SK-N-SH (cell line): ENCODE results near the gene GALNT18. TPM values are rescaled to one million over a fixed set of nuclear protein-coding genes. Genes with fewer than 3 reads are reported as not detected.

ENCODE experiments used
- CTCF ChIA-PET: fragments of 300-600, 350-600 bp; formaldehyde crosslinking; extraction: SDS; loops from one replicate; lab custom pipeline; 2021; lab: Yijun Ruan, JAX
- POLR2A ChIA-PET: fragments of 350-600 bp; sonication (Branson Sonifier 250); formaldehyde crosslinking; extraction: SDS; loops from one replicate; lab custom pipeline; 2020; ENCODE audit warnings: antibody characterized with exemption, inconsistent platforms; lab: Yijun Ruan, JAX
- DNase-seq: peaks from one replicate; pipeline ENCODE4 v3.0.0; 2012
- H2AFZ ChIP-seq: fragments of 200-600 bp; sonication (generic); 2 replicates; pipeline ENCODE4 v1.8.1; 2016; ENCODE audit warnings: antibody characterized with exemption, mild to moderate bottlenecking, low read depth
- H3F3A ChIP-seq: fragments of 200-600 bp; sonication (generic); replicated peaks from 2 replicates; pipeline ENCODE3; 2016; ENCODE audit warnings: antibody characterized with exemption, mild to moderate bottlenecking; ENCODE audit not compliant: insufficient read depth
- H3K27ac ChIP-seq, 2 experiments: fragments of 200-500 bp in 1 of 2; fragments of 200-600 bp in 1 of 2; sonication (Bioruptor generic) in 1 of 2; sonication (generic), shearing (Covaris generic) in 1 of 2; 2 replicates each; pipeline versions ENCODE4 v1.5.1 to v1.6.1; 2014 to 2016; ENCODE audit warnings: low read depth in 2 of 2, inconsistent platforms in 1 of 2, low read length in 1 of 2, mild to moderate bottlenecking in 1 of 2, mixed read lengths in 1 of 2
- H3K27me3 ChIP-seq: fragments of 200-600 bp; sonication (generic), shearing (Covaris generic); 2 replicates; pipeline ENCODE4 v1.6.1; 2016; ENCODE audit warnings: mixed run types; ENCODE audit not compliant: insufficient read depth
- H3K36me3 ChIP-seq, 2 experiments: fragments of 200-500 bp in 1 of 2; fragments of 200-600 bp in 1 of 2; sonication (Bioruptor generic) in 1 of 2; sonication (generic) in 1 of 2; replicated peaks in 1 of 2; 2 replicates each; pipeline versions ENCODE3 to v1.5.1; 2014 to 2016; ENCODE audit warnings: low read length in 1 of 2, mild to moderate bottlenecking in 1 of 2; ENCODE audit not compliant: insufficient read depth in 2 of 2, control insufficient read depth in 1 of 2
- H3K4me1 ChIP-seq, 2 experiments: fragments of 200-500 bp in 1 of 2; fragments of 200-600 bp in 1 of 2; sonication (Bioruptor generic) in 1 of 2; sonication (generic), shearing (Covaris generic) in 1 of 2; 2 replicates each; pipeline versions ENCODE4 v1.5.1 to v1.6.1; 2014 to 2016; ENCODE audit warnings: low read depth in 1 of 2, low read length in 1 of 2, mixed run types in 1 of 2; ENCODE audit not compliant: insufficient read depth in 2 of 2, control insufficient read depth in 1 of 2
- H3K4me2 ChIP-seq: fragments of 200-600 bp; sonication (generic), shearing (Covaris generic); 2 replicates; pipeline ENCODE4 v1.6.1; 2017; ENCODE audit warnings: mixed run types
- H3K4me3 ChIP-seq, 2 experiments: fragments of 200-500 bp in 1 of 2; fragments of 200-600 bp in 1 of 2; sonication (Bioruptor generic) in 1 of 2; sonication (generic), shearing (Covaris generic) in 1 of 2; 2 replicates each; pipeline versions ENCODE4 v1.5.1 to v1.8.1; 2014 to 2016; ENCODE audit warnings: low read depth in 2 of 2, inconsistent platforms in 1 of 2, low read length in 1 of 2, mild to moderate bottlenecking in 1 of 2, mixed read lengths in 1 of 2, moderate library complexity in 1 of 2
- H3K79me2 ChIP-seq: fragments of 200-600 bp; sonication (generic); 2 replicates; pipeline ENCODE4 v1.8.1; 2017; ENCODE audit warnings: mild to moderate bottlenecking; ENCODE audit not compliant: insufficient read depth
- H3K9ac ChIP-seq: fragments of 200-600 bp; sonication (generic); 2 replicates; pipeline ENCODE4 v1.6.1; 2017; ENCODE audit warnings: mixed run types
- H3K9me2 ChIP-seq: fragments of 200-600 bp; sonication (generic); 2 replicates; pipeline ENCODE4 v1.6.1; 2017; ENCODE audit warnings: mixed run types
- H3K9me3 ChIP-seq: fragments of 200-600 bp; sonication (generic); 2 replicates; pipeline ENCODE4 v1.6.1; 2017; ENCODE audit warnings: mixed run types, mild to moderate bottlenecking, moderate library complexity
- H4K20me1 ChIP-seq: fragments of 200-600 bp; sonication (generic); 2 replicates; pipeline ENCODE4 v1.6.1; 2017; ENCODE audit warnings: mild to moderate bottlenecking, mixed run types; ENCODE audit not compliant: insufficient read depth
- NFIC ChIP-seq: IDR thresholded peaks from 2 replicates; pipeline ENCODE4 v1.4.0; 2012; ENCODE audit warnings: borderline replicate concordance
- RAD21 ChIP-seq: IDR thresholded peaks from 2 replicates; pipeline ENCODE4 v1.6.1; 2012; ENCODE audit warnings: mild to moderate bottlenecking, low read length
- SMC3 ChIP-seq: IDR thresholded peaks from 2 replicates; pipeline ENCODE4 v1.6.1; 2012; ENCODE audit warnings: low read depth, low read length, improper control_type of control experiment
- WGBS: methylation state at CpG from one replicate; pipeline ENCODE4 v1.1.6; 2017; ENCODE audit warnings: low lambda C conversion rate; 5-methylcytosine and 5-hydroxymethylcytosine counted together
- polyA plus RNA-seq, 3 experiments: library from polyadenylated mRNA; depleted of rRNA; stranded (reverse); fragments of >200 nt; gene quantifications; 2 replicates each; pipeline ENCODE4 v1.2.3, GENCODE V29; 2012
- TF ChIP-seq, protein P1 (sequence below): IDR thresholded peaks from 2 replicates; pipeline ENCODE4 v1.6.1; 2012; ENCODE audit warnings: mild to moderate bottlenecking, low read depth, low read length, moderate library complexity
- TF ChIP-seq, protein P2 (sequence below): IDR thresholded peaks from 2 replicates; pipeline ENCODE4 v1.4.0; 2012; ENCODE audit warnings: low read depth, borderline replicate concordance

GALNT18 gene
- polyA plus RNA-seq, 1 of the 3 experiments (the other 2 are of a cell fraction): 0.64 TPM

DNA sequence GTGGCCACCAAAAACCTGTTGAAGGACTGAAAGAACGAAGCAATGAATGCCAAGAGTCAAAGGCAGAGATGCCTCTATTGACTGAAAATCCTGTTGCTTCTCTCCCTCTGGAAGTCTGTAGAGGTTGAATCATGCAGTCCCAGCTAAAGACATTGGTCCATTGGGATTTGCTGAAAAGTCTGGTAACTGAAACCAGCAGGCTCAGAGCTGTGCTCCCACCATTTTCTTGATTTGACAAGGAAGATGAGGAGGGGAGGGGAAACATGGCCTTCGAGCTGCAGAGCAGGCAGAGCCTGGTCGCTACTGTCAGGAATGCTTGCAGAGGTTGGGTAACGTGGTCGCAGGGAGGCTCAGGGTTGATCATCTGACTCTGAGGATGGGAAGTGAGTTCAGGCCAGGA, 196.0 kb downstream of the GALNT18 start:
- Histone ChIP-seq H2AFZ (no peak overlapping the region), H3K9me2 (no peaks in the 10 kb centered on the region), H3K79me2 (no peaks in the 10 kb centered on the region), H3K27ac (no peak overlapping the region), H3K4me2 (no peak overlapping the region), H3K36me3 (no peaks in the 10 kb centered on the region), H3K9me3 (no peaks in the 10 kb centered on the region), H4K20me1 (no peaks in the 10 kb centered on the region), H3K4me1 (peaks cover 0 to 13% of the 10 kb centered on the region in 2 experiments; a peak in 1 of 4 replicates), H3K27me3 (no peaks in the 10 kb centered on the region), H3F3A (no peaks in the 10 kb centered on the region), H3K9ac (no peak overlapping the region), H3K4me3 (no peak overlapping the region)
- POLR2A ChIA-PET: no interaction called here
- no peak for TF ChIP-seq NFIC
- TF ChIP-seq, protein P1, sequence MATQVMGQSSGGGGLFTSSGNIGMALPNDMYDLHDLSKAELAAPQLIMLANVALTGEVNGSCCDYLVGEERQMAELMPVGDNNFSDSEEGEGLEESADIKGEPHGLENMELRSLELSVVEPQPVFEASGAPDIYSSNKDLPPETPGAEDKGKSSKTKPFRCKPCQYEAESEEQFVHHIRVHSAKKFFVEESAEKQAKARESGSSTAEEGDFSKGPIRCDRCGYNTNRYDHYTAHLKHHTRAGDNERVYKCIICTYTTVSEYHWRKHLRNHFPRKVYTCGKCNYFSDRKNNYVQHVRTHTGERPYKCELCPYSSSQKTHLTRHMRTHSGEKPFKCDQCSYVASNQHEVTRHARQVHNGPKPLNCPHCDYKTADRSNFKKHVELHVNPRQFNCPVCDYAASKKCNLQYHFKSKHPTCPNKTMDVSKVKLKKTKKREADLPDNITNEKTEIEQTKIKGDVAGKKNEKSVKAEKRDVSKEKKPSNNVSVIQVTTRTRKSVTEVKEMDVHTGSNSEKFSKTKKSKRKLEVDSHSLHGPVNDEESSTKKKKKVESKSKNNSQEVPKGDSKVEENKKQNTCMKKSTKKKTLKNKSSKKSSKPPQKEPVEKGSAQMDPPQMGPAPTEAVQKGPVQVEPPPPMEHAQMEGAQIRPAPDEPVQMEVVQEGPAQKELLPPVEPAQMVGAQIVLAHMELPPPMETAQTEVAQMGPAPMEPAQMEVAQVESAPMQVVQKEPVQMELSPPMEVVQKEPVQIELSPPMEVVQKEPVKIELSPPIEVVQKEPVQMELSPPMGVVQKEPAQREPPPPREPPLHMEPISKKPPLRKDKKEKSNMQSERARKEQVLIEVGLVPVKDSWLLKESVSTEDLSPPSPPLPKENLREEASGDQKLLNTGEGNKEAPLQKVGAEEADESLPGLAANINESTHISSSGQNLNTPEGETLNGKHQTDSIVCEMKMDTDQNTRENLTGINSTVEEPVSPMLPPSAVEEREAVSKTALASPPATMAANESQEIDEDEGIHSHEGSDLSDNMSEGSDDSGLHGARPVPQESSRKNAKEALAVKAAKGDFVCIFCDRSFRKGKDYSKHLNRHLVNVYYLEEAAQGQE: no peak
- no peak for DNase-seq
- CTCF ChIA-PET: no interaction called here
- WGBS: 76% methylated on average over 5 of the region's 5 CpGs

DNA sequence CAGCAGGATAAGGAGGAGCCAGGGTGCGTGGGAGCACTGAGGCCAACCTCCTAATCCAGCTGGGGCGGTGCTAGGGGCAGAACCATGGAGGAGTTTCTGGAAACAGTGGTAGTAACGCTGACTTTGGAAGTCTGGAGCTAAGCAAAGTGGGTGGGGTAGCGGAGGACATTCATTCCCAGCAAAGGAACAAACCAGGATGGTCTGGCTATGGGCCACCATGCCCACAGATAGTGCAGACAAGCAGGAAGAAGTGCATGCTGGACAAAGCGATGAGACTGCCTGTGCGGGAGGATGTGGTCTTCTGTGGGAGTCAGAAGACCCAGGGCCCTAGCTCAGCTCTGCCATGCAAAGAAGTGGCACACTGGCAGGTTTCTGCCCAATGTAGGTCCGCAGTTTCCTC, 197.1 kb downstream of the GALNT18 start:
- no peaks in the 10 kb centered on the region for H3K9me2 ChIP-seq
- TF ChIP-seq, protein P2, sequence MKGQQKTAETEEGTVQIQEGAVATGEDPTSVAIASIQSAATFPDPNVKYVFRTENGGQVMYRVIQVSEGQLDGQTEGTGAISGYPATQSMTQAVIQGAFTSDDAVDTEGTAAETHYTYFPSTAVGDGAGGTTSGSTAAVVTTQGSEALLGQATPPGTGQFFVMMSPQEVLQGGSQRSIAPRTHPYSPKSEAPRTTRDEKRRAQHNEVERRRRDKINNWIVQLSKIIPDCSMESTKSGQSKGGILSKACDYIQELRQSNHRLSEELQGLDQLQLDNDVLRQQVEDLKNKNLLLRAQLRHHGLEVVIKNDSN: no peak
- no peak for TF ChIP-seq SMC3
- no peak for TF ChIP-seq RAD21
- TF ChIP-seq, protein P1: no peak
- TF ChIP-seq, all 33 proteins: peak for 0
- Histone ChIP-seq H3K4me2 (no peak overlapping the region), H3K9ac (no peak overlapping the region), H3K9me3 (no peaks in the 10 kb centered on the region), H3K36me3 (no peaks in the 10 kb centered on the region), H3K4me3 (no peak overlapping the region), H4K20me1 (no peaks in the 10 kb centered on the region), H3K4me1 (peaks cover 0 to 24% of the 10 kb centered on the region in 2 experiments; a peak in 1 of 4 replicates), H3F3A (no peaks in the 10 kb centered on the region), H2AFZ (no peak overlapping the region), H3K27me3 (no peaks in the 10 kb centered on the region), H3K79me2 (no peaks in the 10 kb centered on the region), H3K27ac (no peak overlapping the region)
- WGBS: 78% methylated on average over 6 of the region's 7 CpGs
- POLR2A ChIA-PET: no interaction called here
- CTCF ChIA-PET: interaction anchor here (1.0 kb wide), 1 partner anchor 12 kb away, joined by 3 read pairs; no protein-coding TSS in a partner anchor
- no peak for DNase-seq
